CD4-positive, alpha-beta T cell treated with Interleukin-6 for 4 hours (primary cell): ENCODE results near the gene KRT6A.
"Not testable (repeated sequence)": the region's sequence is repeated elsewhere in the genome, so short reads cannot be mapped to it uniquely, and the experiment has no call there.

Experiments
- DNase-seq: peaks from one replicate; pipeline ENCODE4 v3.0.0-alpha.2; 2020; ENCODE audit warnings: mixed read lengths

KRT6A gene

DNA sequence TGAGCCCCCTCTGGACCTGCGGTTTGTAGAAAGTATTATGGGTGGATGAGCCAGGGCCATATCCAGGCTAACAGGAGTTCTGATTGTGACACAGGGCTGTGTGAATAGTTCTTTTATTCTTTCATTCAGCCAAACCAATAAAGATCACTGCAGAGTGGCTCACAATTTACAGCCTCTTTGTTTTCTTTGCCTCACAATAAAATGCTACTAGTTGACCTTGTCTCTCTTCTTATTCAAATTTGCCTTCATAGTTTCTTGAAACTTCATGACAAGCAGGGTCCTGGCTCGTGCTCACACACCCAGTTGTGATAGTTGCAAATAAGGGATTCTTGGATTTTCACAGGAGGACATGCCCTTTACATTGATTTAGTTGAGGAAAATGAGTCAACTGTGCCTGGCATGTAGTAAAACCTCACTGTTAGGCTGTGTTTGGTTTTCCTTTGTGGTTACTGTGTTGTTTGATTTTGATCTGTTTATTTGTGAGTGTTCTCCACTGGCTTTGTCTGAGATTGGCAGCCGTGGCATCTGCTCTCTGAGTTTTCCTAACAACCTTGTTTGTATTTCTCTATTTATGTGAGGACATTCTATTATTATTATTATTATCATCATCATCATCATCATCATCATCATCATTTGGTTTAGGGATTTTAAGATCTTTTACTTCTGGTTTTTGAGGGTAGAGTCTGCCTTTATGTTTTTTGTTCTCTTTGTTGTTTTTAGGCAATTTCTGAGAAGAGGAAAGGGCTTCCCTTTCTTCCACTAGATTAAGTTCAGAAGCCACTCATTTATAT lies 38.5 kb downstream of the KRT6A start:
- DNase-seq = no peak

- DNase-seq = no peak
These were observed 41.0 kb downstream of the KRT6A start, which contains the start of gene KRT6B for GRCh38 chr12:52452101-52452500. Gene KRT6B, minus strand, starts transcription at chr12:52452146. Its CDS starts 68 bp downstream, at chr12:52452078.

GRCh38 chr12:52448228-52448627 lies 44.8 kb downstream of the KRT6A start:
- DNase-seq = no peak

DNA sequence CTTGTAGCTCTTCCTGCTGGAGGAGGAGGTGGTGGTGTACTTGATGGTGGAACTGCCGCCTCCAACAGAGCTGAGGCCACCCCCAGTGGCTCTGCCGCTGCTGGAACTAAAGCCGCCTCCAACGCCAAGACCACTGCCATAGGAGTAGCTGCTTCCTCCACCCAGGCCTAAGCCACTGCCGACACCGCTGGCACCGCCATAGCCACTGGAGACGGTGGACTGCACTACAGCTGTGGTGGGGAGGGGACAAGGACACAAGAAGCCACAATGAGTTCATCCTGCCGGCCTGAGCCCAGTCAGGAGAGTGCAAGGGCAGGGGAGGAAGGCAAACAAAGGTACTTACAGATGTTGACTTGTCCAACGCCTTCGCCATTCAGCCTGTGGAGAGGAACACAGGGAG lies 45.9 kb downstream of the KRT6A start:
- not testable (repeated sequence) for DNase-seq

GRCh38 chr12:52446367-52447045 lies 46.6 kb downstream of the KRT6A start:
- no peak for DNase-seq

GRCh38 chr12:52445876-52446275 lies 47.2 kb downstream of the KRT6A start:
- DNase-seq = no peak

- DNase-seq = no peak
These were observed 48.1 kb downstream of the KRT6A start for GRCh38 chr12:52444647-52445595.

DNA sequence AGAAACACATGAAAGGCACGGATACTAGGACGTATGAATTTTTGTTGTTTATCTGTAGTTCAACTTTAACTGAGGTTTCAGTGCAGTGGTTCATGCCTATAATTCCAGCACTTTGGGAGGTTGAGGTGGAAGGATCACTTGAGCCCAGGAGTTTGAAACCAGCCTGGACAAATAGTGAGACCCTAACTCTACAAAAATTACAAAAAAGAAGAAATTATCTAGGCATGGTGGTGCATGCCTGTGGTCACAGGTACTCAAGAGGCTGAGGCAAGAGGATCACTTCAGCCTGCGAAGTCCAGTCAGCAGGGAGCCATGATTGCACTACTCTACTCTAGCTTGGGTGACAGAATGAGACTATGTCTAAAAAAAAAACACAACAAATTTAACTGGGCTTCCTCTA lies 49.1 kb downstream of the KRT6A start:
- DNase-seq = no peak

DNA sequence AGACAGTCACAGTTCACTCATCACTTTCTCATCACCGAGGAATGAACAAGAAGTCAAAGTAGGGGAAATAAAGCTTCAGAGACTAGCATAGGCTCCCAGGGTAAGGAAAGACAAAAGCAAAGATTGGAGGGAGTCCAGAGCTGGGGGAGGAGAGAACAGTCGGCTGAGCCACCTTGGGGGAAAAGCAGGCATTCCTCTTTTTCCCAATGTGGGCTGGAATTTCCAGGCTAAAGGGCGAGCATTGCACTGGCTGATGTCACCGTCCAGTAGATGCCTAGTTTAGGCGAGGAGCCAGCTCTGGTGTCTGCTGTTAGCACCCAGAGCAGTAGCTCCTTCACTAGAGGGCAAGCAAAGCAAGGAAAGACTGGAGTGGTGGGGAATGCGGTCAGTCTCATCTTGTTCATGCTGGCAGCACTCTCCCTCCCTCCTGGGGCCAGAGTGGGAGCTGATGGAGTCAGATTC lies 50.4 kb downstream of the KRT6A start:
- DNase-seq = no peak

GRCh38 chr12:52441320-52441911 lies 51.6 kb downstream of the KRT6A start:
- DNase-seq = no peak

GRCh38 chr12:52440821-52441319 lies 52.2 kb downstream of the KRT6A start:
- DNase-seq = no peak

GRCh38 chr12:52439845-52440244 lies 53.2 kb downstream of the KRT6A start:
- DNase-seq = no peak

DNA sequence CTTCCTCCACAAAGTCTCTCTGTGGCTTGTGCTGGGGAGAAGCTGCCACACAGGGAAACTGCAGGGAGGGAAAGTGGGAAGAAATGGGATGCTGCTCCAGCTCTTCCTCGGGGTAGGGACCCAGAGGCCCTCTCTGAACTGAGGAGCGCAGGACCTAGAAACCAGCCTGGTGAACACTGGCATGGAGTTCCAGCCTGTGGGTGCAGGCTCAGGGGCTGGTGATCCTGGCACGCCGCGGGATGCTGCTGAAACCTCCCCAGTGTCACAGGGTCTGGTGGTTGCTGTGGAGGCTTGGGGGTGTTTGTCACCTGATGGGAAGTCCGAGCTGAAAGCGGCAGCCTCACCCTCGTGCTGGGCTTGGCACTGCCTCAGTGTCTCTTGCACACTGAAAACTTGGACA lies 53.6 kb downstream of the KRT6A start:
- DNase-seq = no peak

- DNase-seq = no peak
These were observed 54.5 kb downstream of the KRT6A start for GRCh38 chr12:52438305-52439301.

GRCh38 chr12:52437508-52437907 lies 55.5 kb downstream of the KRT6A start:
- DNase-seq = no peak
